ENCODE data around the gene DARS1.

DARS1 gene

GRCh38 chr2:136029149-136029548 lies 43.7 kb upstream of the DARS1 start:
- no peak for TF ChIP-seq CTCF (IDR thresholded peaks at IDR 0.05)
- H3K4me3 ChIP-seq, result no peak overlapping the region

GRCh38 chr2:136028001-136028400 lies 42.6 kb upstream of the DARS1 start:
- no peak for TF ChIP-seq CTCF (IDR thresholded peaks at IDR 0.05)
- Histone ChIP-seq H3K27ac (no peak overlapping the region), H3K4me3 (no peak overlapping the region)
- DNase-seq (ENCODE audit: low spot score), result no peak

More at GRCh38 chr2:136029149-136029548, 43.7 kb upstream of the DARS1 start:
- H3K27ac ChIP-seq, result no peak overlapping the region
- DNase-seq (ENCODE audit: low spot score), result no peak

- no peak for TF ChIP-seq CTCF (IDR thresholded peaks at IDR 0.05)
- no peak overlapping the region for H3K4me3 ChIP-seq
- DNase-seq (ENCODE audit: low spot score), result no peak
- no peak overlapping the region for H3K27ac ChIP-seq
Observed at GRCh38 chr2:136027112-136027511, 41.7 kb upstream of the DARS1 start.

- DNase-seq (ENCODE audit: low spot score), result no peak
- H3K27ac ChIP-seq, result no peak overlapping the region
- no peak for TF ChIP-seq CTCF (IDR thresholded peaks at IDR 0.05)
- peak overlapping the region; percentile 36 for H3K4me3 ChIP-seq
Observed at GRCh38 chr2:136025057-136025973, 39.9 kb upstream of the DARS1 start.

GRCh38 chr2:136024616-136025015 lies 39.2 kb upstream of the DARS1 start:
- TF ChIP-seq CTCF (IDR thresholded peaks at IDR 0.05), result no peak
- Histone ChIP-seq H3K4me3 (no peak overlapping the region), H3K27ac (no peak overlapping the region)
- DNase-seq (ENCODE audit: low spot score), result no peak

GRCh38 chr2:136024185-136024584 lies 38.8 kb upstream of the DARS1 start:
- DNase-seq (ENCODE audit: low spot score), result no peak
- no peak for TF ChIP-seq CTCF (IDR thresholded peaks at IDR 0.05)
- H3K4me3 ChIP-seq, result no peak overlapping the region
- no peak overlapping the region for H3K27ac ChIP-seq

- no peak for TF ChIP-seq CTCF (IDR thresholded peaks at IDR 0.05)
- Histone ChIP-seq H3K27ac (no peak overlapping the region), H3K4me3 (no peak overlapping the region)
- DNase-seq (ENCODE audit: low spot score), result no peak
Observed at GRCh38 chr2:136023416-136023815, 38.0 kb upstream of the DARS1 start.
